Body of pancreas (tissue), 4 donors: ENCODE measurements around the gene MYH15. TPM values are rescaled to one million over a fixed set of nuclear protein-coding genes. Genes with fewer than 3 reads are reported as not detected.
A peak's percentile ranks its signal among the peaks of the same experiment; 100 is the strongest.

Experiments used
- ATAC-seq: fragments of 150-250 bp; one replicate; pipeline ENCODE4 v1.9.1; 2016
- DNase-seq, 4 donors: peaks; one replicate each; pipeline ENCODE4 v3.0.0-alpha.2; 2019
- H3K27ac ChIP-seq, 4 donors: fragments of 200-600 bp; sonication (generic); 1 replicate in 3 of 4; 2 replicates in 1 of 4; pipeline versions ENCODE4 v1.5.1 to v1.6.1; 2016 to 2019; ENCODE audit warnings: mild to moderate bottlenecking in 1 of 4, mixed read lengths in 1 of 4, moderate library complexity in 1 of 4
- H3K27me3 ChIP-seq, 2 donors: fragments of 200-600 bp; sonication (generic); one replicate each; pipeline ENCODE4 v1.6.0; 2016; ENCODE audit warnings: mild to moderate bottlenecking in 1 of 2
- H3K36me3 ChIP-seq, 2 donors: fragments of 200-600 bp; sonication (generic); replicated peaks in 1 of 2; 2 replicates each; pipeline ENCODE4 v1.5.1; 2016; ENCODE audit warnings: low read depth in 2 of 2; ENCODE audit not compliant: insufficient read depth in 1 of 2
- H3K4me1 ChIP-seq: fragments of 200-600 bp; sonication (generic); one replicate; pipeline ENCODE4 v1.6.0; 2016
- H3K4me3 ChIP-seq, 2 donors: fragments of 200-600 bp; sonication (generic); 1 replicate in 1 of 2; 2 replicates in 1 of 2; pipeline ENCODE4 v1.5.1; 2016 to 2019
- H3K9me3 ChIP-seq, 3 donors: fragments of 200-600 bp; sonication (generic); 1 replicate in 2 of 3; 2 replicates in 1 of 3; pipeline ENCODE4 v1.5.1; 2016
- POLR2A ChIP-seq, 3 donors: fragments of 450-650 bp; IDR thresholded peaks; one replicate each; pipeline ENCODE4 v1.6.1; 2016; ENCODE audit warnings: antibody characterized with exemption in 3 of 3, mild to moderate bottlenecking in 2 of 3
- WGBS, 2 donors: methylation state at CpG; one replicate each; pipeline ENCODE4 v1.1.5; 2017; 5-methylcytosine and 5-hydroxymethylcytosine counted together
- intact Hi-C: fragments of 100-400 bp; cut with DNase I; formaldehyde crosslinking; loops from one replicate; pipeline ENCODE4 v1.15.1; 2023
- total RNA-seq, 2 donors: library from RNA; depleted of rRNA; stranded (reverse); fragments of >200 nt; gene quantifications; one replicate each; pipeline ENCODE4 v1.1.0, GENCODE V29; 2016
- TF ChIP-seq, protein P1 (sequence below), 7 experiments: fragments of 450-650 bp in 4 of 7; fragments of 200-600 bp in 3 of 7; sonication (generic) in 3 of 7; IDR thresholded peaks; one replicate each; pipeline ENCODE4 v1.5.1; 2016 to 2019; ENCODE audit warnings: antibody characterized with exemption in 7 of 7

Gene MYH15
- total RNA-seq, 2 donors from 2014 or later = not detected

DNA sequence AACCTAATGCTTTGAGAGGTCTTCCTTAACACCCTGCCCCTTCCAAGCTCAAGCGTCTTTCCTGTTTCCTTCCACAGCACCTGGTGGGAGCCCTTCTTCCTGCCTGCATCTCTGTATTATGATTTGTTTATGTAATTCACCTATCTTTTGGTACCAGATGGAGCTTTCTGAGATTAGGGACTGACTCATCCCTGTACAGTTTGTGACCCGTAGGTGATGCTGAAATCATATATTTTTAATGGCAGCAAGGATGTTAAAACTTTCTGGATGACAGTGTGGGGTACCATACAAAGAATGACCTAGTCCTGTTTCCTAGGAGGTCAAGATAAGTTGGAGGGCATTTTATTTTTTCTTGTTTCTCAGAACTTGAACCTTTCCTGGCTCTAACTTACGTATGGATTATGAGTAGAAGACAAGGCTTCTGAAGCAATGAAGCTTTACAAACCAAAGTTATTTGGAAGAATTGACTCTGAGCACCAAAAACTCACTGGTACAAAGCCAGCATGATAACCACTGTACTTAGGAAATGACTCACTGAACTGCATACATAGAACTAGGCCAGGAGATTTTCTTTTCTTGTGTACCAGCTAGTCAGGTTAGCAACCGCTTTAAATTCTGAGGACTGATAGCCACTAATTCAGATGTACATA, 167.4 kb downstream of the MYH15 start:
- TF ChIP-seq, protein P1, sequence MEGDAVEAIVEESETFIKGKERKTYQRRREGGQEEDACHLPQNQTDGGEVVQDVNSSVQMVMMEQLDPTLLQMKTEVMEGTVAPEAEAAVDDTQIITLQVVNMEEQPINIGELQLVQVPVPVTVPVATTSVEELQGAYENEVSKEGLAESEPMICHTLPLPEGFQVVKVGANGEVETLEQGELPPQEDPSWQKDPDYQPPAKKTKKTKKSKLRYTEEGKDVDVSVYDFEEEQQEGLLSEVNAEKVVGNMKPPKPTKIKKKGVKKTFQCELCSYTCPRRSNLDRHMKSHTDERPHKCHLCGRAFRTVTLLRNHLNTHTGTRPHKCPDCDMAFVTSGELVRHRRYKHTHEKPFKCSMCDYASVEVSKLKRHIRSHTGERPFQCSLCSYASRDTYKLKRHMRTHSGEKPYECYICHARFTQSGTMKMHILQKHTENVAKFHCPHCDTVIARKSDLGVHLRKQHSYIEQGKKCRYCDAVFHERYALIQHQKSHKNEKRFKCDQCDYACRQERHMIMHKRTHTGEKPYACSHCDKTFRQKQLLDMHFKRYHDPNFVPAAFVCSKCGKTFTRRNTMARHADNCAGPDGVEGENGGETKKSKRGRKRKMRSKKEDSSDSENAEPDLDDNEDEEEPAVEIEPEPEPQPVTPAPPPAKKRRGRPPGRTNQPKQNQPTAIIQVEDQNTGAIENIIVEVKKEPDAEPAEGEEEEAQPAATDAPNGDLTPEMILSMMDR (IDR thresholded peaks at IDR 0.05) = no peak
- no peak for TF ChIP-seq POLR2A (IDR thresholded peaks at IDR 0.05)
- DNase-seq (peak in 2 of 4 donors; percentile 6 to 16), ATAC-seq (peak; percentile 47)
- no peak overlapping the region for H3K4me3 ChIP-seq
- no peaks in the 10 kb centered on the region for H3K27me3 ChIP-seq
- H3K9me3 ChIP-seq = no peaks in the 10 kb centered on the region
- intact Hi-C loops = no loop called here
- no peaks in the 10 kb centered on the region for H3K36me3 ChIP-seq
- 45 to 60% methylated on average over 4 of the region's 4 CpGs for WGBS, 2 donors
- H3K27ac ChIP-seq = peak overlapping the region in 3 of 4 donors; percentile 3 to 44 (median 8)
- H3K4me1 ChIP-seq = peaks cover 50% of the 10 kb centered on the region

DNA sequence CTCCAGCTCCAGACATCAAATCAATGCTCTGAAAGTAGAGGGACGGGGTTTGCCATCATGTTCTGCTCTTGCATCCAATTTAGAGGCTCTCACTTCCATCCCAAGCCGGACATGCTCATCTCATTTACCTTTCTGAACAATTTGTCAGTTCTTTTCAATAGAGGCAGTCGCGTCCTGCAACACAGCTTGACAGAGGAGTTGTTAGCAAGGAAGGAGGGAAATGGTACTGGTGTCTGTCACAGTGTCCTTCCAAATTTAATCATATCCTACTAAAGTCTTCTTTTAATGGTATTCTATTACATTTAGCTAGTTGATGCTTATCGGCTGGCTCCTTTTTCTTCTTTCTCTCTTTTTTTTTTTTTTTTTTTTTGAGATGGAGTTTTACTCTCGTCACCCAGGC, 168.5 kb downstream of the MYH15 start:
- no peak overlapping the region for H3K4me3 ChIP-seq
- DNase-seq = no peak
- TF ChIP-seq, protein P1 (IDR thresholded peaks at IDR 0.05) = no peak
- no peak for TF ChIP-seq POLR2A (IDR thresholded peaks at IDR 0.05)
- no peak for ATAC-seq
- H3K27ac ChIP-seq = no peak overlapping the region
- intact Hi-C loops = no loop called here
- peaks cover 50% of the 10 kb centered on the region for H3K4me1 ChIP-seq
- H3K36me3 ChIP-seq = no peaks in the 10 kb centered on the region
- WGBS, 2 donors = 77 to 78% methylated on average over 6 of the region's 6 CpGs
- H3K27me3 ChIP-seq = no peaks in the 10 kb centered on the region
- no peaks in the 10 kb centered on the region for H3K9me3 ChIP-seq

DNA sequence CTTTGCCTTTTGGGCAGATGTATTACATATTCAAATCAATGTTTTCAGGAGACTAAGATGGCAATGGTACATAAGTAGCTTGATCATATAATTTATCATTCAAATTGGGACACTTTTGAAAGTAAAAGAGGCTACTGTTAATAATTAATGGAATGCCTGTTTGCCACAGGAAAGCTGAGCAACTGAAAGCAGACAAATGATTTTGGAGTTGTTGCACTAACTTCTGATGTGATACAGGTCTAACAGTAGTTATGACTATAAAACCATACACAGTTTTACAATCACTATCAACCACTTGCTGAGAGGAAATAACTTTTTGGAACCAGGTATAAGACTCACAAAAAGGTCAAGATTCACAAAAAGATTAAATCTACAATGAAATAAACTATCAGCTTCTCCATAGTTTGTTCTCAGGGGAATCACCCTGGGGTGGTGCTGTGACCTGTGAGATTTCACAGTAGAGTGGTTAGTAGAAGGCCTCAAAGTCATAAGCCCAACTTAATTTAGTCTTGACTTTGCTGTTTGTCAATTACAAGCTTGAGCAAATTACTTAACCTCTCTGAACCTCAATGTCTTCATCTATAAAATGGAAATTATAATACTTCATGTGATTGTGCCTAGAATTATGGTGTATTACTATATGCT, 171.4 kb downstream of the MYH15 start:
- peaks cover 26% of the 10 kb centered on the region for H3K4me1 ChIP-seq
- TF ChIP-seq POLR2A (IDR thresholded peaks at IDR 0.05) = no peak
- TF ChIP-seq, protein P1 (IDR thresholded peaks at IDR 0.05) = no peak

DNA sequence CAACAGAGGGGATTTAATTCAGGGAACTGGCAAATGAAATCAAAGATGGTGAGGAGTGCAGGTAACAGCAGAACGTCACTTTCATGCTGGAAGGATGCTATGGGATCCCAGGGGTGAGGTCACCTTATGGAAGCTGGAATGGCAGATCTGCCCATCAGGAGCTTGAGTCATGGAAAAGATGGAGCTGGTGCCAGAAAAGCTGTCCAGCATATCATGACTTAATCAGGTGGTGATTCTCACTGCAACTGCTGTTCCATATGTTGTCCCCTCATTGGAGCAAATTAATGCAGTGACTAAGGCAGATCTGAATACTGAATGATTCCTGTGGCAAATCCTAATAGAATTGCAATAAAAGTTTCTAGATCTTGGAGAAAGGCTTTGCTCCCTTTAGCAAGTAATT, 175.7 kb downstream of the MYH15 start:
- intact Hi-C loops = no loop called here

More for the DNA sequence above, 171.4 kb downstream of the MYH15 start:
- ATAC-seq = no peak
- Histone ChIP-seq H3K9me3 (no peaks in the 10 kb centered on the region), H3K27ac (no peak overlapping the region), H3K4me3 (no peak overlapping the region), H3K36me3 (no peaks in the 10 kb centered on the region), H3K27me3 (no peaks in the 10 kb centered on the region)
- intact Hi-C loops = no loop called here
- DNase-seq = no peak

More for the DNA sequence above, 175.7 kb downstream of the MYH15 start:
- H3K27ac ChIP-seq = no peak overlapping the region
- H3K4me3 ChIP-seq = no peak overlapping the region
- TF ChIP-seq POLR2A (IDR thresholded peaks at IDR 0.05) = no peak
- TF ChIP-seq, protein P1 (IDR thresholded peaks at IDR 0.05) = no peak
- 88 to 96% methylated on average over 1 of the region's 1 CpG for WGBS, 2 donors
- H3K27me3 ChIP-seq = no peaks in the 10 kb centered on the region
- no peaks in the 10 kb centered on the region for H3K9me3 ChIP-seq
- H3K36me3 ChIP-seq = no peaks in the 10 kb centered on the region
- H3K4me1 ChIP-seq = peaks cover 12% of the 10 kb centered on the region
- no peak for DNase-seq
- ATAC-seq = no peak
